ENCODE results near the gene SLAMF6.
"Not testable (repeated sequence)": the region's sequence is repeated elsewhere in the genome, so short reads cannot be mapped to it uniquely, and the experiment has no call there.

DNA sequence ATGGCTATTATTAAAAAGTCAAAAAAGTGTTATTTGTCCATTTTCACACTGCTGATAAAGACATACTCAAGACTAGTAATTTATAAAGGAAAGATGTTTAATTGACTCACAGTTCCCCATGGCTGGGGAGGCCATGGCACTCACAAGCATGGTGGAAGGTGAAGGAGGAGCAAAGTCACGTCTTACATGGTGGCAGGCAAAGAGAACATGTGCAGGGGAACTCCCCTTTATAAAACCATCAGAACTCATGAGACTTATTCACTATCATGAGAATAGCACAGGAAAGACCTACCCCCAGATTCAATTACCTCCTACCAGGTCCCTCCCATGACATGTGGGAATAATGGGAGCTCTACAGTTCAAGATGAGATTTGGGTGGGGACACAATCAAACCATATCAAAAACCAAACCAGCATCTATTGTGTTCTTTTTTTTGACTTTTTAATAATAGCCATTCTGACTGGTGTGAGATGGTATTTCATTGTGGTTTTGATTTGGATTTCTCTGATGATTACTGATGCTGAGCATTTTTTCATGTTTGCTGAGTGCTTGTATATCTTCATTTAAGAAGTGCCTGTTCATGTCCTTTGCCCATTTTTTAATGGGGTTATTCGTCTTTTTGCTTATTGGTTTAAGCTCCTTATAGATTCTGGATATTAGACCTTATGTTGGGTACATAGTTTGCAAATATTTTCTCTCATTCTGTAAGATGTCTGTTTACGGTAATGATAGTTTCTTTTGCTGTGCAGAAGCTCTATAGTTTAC, 24.6 kb downstream of the SLAMF6 start:
- TF ChIP-seq CTCF, EP300 (IDR thresholded peaks at IDR 0.05): not testable (repeated sequence)

All from esophagus muscularis mucosa (tissue), 3 donors.